ENCODE measurements around the gene DAPK1. TPM values are rescaled to one million over a fixed set of nuclear protein-coding genes. Genes with fewer than 3 reads are reported as not detected.

DAPK1 gene
- total RNA-seq, 1 donor from 2014 or later: 168 TPM

DNA sequence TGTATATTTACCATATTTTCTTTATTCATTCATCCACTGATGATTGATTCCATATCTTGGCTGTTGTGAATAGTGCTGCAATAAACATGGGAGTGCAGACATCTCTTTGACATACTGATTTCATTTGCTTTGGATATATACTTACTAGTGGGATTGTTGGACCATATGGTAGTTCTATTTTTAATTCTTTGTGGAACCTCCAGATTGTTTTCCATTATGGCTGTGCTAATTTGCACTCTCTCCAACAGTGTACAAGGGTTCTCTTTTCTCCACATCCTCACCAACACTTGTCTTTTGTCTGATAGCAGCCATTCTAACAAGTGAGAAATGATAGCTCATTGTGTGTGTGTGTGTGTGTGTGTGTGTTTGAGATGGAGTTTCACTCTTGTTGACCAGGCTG lies 86.7 kb downstream of the DAPK1 start:
- H3K27ac ChIP-seq: no peak overlapping the region
- H3K9me3 ChIP-seq: no peaks in the 10 kb centered on the region
- TF ChIP-seq CTCF (IDR thresholded peaks at IDR 0.05): no peak
- H3K36me3 ChIP-seq: no peaks in the 10 kb centered on the region
- H3K4me1 ChIP-seq: peaks cover 27% of the 10 kb centered on the region
- intact Hi-C loops (cut with DNase I): no loop called here
- DNase-seq: no peak
- no peak for ATAC-seq
- H3K27me3 ChIP-seq: no peaks in the 10 kb centered on the region
- H3K4me3 ChIP-seq: no peak overlapping the region

DNA sequence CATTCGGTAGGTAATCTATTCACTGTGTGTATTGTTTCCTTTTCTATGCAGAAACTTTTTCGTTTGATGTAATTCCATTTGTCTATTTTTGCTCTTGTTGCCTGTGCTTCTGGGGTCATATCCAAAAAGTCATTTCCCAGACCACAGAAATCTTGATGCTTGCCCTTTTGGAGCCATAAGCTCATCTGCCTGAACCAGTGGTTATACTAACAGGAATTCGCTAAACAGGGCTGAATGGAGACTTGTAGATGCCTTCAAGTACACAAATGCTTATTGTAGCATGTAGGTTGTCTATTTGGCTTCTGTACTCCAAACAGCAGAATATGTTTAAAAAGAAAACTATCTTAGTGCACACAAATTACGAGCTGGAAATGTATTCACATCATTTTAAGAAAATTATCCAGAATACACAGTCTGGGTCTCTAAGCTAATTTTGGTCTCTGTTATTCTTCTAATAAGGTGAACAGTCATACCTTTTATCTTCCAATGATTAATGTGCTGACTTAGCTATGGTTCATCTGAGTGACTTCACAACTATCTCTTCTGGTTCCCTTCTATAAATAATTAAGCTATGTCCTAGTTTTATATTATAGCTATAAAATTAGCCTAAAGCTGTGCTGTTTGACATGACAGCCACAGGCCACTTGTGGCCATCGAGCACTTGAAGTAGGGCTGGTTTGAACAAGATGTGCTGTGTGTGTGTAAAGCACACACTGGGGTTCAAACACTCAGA lies 87.6 kb downstream of the DAPK1 start:
- H3K9me3 ChIP-seq: no peaks in the 10 kb centered on the region
- H3K27ac ChIP-seq: no peak overlapping the region
- H3K27me3 ChIP-seq: no peaks in the 10 kb centered on the region
- H3K4me1 ChIP-seq: peaks cover 18% of the 10 kb centered on the region
- DNase-seq: no peak
- no peak for ATAC-seq
- intact Hi-C loops (cut with DNase I): no loop called here
- TF ChIP-seq CTCF (IDR thresholded peaks at IDR 0.05): no peak
- no peaks in the 10 kb centered on the region for H3K36me3 ChIP-seq
- H3K4me3 ChIP-seq: no peak overlapping the region

DNA sequence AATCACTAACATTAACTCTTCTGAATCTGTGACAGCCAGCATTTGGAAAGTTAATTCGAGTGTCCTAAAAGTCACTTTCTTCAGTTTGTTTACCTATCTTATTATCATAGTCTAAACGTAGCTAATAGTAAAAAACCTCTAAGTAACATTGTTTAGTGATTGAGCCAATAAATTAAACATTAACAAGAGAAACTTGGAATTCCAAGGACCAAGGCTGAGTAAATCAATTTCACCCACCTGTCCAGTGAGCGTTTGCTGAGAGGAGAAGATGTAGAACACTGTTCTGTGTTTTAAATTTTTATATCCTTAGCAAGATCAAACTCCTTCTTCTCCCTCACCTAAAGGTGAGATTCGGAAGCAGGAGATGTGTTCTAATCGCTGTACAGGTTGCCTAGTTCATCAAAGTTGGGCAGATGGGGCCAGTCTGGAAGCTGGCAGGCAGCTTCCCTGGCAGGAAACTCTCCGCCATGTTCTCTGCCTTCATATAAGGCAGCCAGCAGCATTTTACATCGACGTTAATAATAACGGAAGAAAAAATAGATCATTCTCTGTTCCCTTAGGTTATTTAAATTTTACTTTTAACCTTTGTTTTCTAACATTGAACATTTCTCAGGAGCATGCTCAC lies 89.2 kb downstream of the DAPK1 start:
- Histone ChIP-seq H3K4me3 (no peak overlapping the region), H3K27ac (no peak overlapping the region), H3K36me3 (no peaks in the 10 kb centered on the region), H3K4me1 (peaks cover 5% of the 10 kb centered on the region), H3K9me3 (no peaks in the 10 kb centered on the region), H3K27me3 (no peaks in the 10 kb centered on the region)
- TF ChIP-seq CTCF (IDR thresholded peaks at IDR 0.05): no peak
- no peak for DNase-seq
- ATAC-seq: no peak
- intact Hi-C loops (cut with DNase I): no loop called here

DNA sequence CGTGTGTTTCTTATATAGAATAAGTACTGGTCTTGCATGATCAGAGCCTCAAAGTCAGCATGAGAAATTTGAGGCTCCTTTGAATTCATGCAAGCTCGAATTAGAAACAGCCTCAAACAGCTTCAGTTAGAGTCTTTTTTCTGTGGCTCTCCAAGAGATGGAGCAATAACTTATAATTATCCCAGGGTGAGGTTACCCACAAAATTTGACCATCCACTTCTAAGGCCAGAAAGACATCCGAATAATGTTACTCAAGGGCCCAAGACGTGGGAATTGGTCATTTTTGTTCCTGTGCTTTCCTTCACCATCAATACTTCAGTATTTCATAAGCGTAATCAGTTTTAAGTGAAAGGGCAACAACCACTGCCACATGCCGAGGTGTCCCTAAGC lies 89.7 kb downstream of the DAPK1 start:
- Histone ChIP-seq H3K4me1 (peaks cover 8% of the 10 kb centered on the region), H3K27me3 (no peaks in the 10 kb centered on the region), H3K36me3 (no peaks in the 10 kb centered on the region), H3K27ac (peak overlapping the region; percentile 9), H3K4me3 (no peak overlapping the region), H3K9me3 (no peaks in the 10 kb centered on the region)
- intact Hi-C loops (cut with DNase I): no loop called here
- TF ChIP-seq CTCF (IDR thresholded peaks at IDR 0.05): no peak
- ATAC-seq (no peak), DNase-seq (no peak)

GRCh38 chr9:87587864-87588263 lies 90.2 kb downstream of the DAPK1 start:
- ATAC-seq (no peak), DNase-seq (no peak)
- Histone ChIP-seq H3K9me3 (no peaks in the 10 kb centered on the region), H3K4me3 (no peak overlapping the region), H3K27ac (peak overlapping the region; percentile 9), H3K4me1 (peaks cover 13% of the 10 kb centered on the region), H3K36me3 (no peaks in the 10 kb centered on the region), H3K27me3 (no peaks in the 10 kb centered on the region)
- intact Hi-C loops (cut with DNase I): no loop called here
- no peak for TF ChIP-seq CTCF (IDR thresholded peaks at IDR 0.05)

All from upper lobe of right lung (tissue), 1 donor.